GOT3 (cell line): ENCODE results near the gene SH3BGRL2.
"Not testable (repeated sequence)": the region's sequence is repeated elsewhere in the genome, so short reads cannot be mapped to it uniquely, and the experiment has no call there.

ENCODE experiments used
- DNase-seq: peaks from one replicate; lab custom pipeline; 2025; ENCODE audit warnings: mixed read lengths; lab: John Stamatoyannopoulos, UW

The SH3BGRL2 gene

GRCh38 chr6:79745282-79745681, 114.2 kb downstream of the SH3BGRL2 start:
- not testable (repeated sequence) for DNase-seq

GRCh38 chr6:79746325-79746724, 115.2 kb downstream of the SH3BGRL2 start:
- not testable (repeated sequence) for DNase-seq

GRCh38 chr6:79750806-79751205, 119.7 kb downstream of the SH3BGRL2 start:
- no peak for DNase-seq
